ENCODE measurements around the gene PSMB5. TPM values are rescaled to one million over a fixed set of nuclear protein-coding genes. Genes with fewer than 3 reads are reported as not detected.

Gene PSMB5
- 200 to 224 TPM (median 203 TPM) in 3 replicates for total RNA-seq (2021)
- percentile 89 among the genes with signal in this experiment for Bru-seq, nascent RNA
- long read RNA-seq, experiment 1, transcript PSMB5-205 (4 exons, 1,117 nt) = minor isoform, 21 of 578 reads
- long read RNA-seq, experiment 1, transcript PSMB5-202 (3 exons, 1,294 nt) = major isoform, 523 of 578 reads
- long read RNA-seq, experiment 1, transcript PSMB5-206 (3 exons, 444 nt) = minor isoform, 6 of 578 reads
- long read RNA-seq, experiment 1, partial matches to known transcripts = 7 of 578 reads
- long read RNA-seq, experiment 1, other reads (novel, unspliced or antisense) = 17 of 578 reads
- long read RNA-seq, experiment 2, transcript PSMB5-206 (3 exons, 444 nt) = minor isoform, 6 of 347 reads
- long read RNA-seq, experiment 2, transcript PSMB5-202 (3 exons, 1,294 nt) = major isoform, 269 of 347 reads
- long read RNA-seq, experiment 2, partial matches to known transcripts = 18 of 347 reads
- long read RNA-seq, experiment 2, other reads (novel, unspliced or antisense) = 47 of 347 reads
- long read RNA-seq, experiment 3, transcript PSMB5-205 (4 exons, 1,117 nt) = minor isoform, 74 of 1,685 reads
- long read RNA-seq, experiment 3, transcript PSMB5-203 (3 exons, 900 nt) = minor isoform, 12 of 1,685 reads
- long read RNA-seq, experiment 3, transcript PSMB5-202 (3 exons, 1,294 nt) = major isoform, 1,551 of 1,685 reads
- long read RNA-seq, experiment 3, transcript PSMB5-201 (3 exons, 796 nt) = minor isoform, 7 of 1,685 reads
- long read RNA-seq, experiment 3, partial matches to known transcripts = 1 of 1,685 reads
- long read RNA-seq, experiment 3, other reads (novel, unspliced or antisense) = 40 of 1,685 reads

DNA sequence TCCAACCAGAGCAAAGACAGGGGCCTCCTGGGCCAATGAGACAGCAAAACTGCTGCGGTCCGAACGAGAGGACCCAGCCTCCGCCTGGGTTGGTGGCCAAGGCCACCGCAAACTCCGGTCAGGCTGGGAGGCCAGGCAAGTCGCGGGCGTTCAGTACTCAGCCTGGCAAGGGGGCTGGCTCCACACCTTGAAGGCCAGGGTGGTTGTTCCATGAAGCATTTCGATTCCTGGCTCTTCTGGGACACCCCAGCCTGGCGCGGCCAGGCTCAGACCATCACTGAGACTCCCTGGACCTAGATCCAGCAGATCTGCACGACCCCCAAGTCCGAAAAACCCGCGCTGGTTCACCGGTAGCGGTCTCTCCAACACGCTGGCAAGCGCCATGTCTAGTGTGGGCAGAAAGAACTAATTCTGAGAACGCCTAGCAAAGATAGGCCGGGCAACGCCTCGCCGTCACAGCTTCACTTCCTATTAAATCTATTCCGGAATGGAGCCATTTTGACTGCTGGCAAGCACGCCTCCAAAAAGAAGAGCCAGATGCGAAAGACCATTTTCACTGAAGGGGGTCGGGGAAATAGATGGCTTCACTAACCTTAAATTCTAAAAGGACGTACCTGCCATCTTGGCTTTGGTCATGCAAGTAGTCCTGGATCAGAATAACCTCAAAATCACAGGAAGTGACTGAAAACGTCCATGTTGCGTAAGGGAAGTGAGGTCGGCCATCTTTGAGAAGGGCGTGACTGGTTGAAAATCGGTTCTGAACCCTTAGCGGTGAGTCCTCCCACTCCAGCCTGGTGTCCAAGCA is at the start of gene PSMB5:
TSS of gene PSMB5 (minus strand) at position 403 of the 805 bp plus-strand sequence. CDS start at position 384, 19 bp downstream.
- H3K9me3 Mint-ChIP-seq = no peaks in the 10 kb centered on the region
- TF ChIP-seq GABPB1 (CRISPR knock-in tag; IDR thresholded peaks at IDR 0.05) = peak; percentile 78
- TF ChIP-seq SMAD4 (CRISPR knock-in tag; IDR thresholded peaks at IDR 0.05) = peak; percentile 35; the same call in 1 of the 2 replicates
- TF ChIP-seq OVOL2 (CRISPR knock-in tag; IDR thresholded peaks at IDR 0.05; ENCODE audit: borderline replicate concordance) = no peak
- TF ChIP-seq ZNF263 (CRISPR knock-in tag; IDR thresholded peaks at IDR 0.05; ENCODE audit: low read depth) = peak; percentile 57; the same call in 1 of the 2 replicates
- peak; percentile 94; the same call in 1 of the 2 replicates for TF ChIP-seq NFE2L1 (CRISPR knock-in tag; IDR thresholded peaks at IDR 0.05)
- 0 out of 2 replicates have a peak, but pooled peaks have one; percentile 9 for TF ChIP-seq ZNF232 (CRISPR knock-in tag; IDR thresholded peaks at IDR 0.05)
- TF ChIP-seq CREM (CRISPR knock-in tag; IDR thresholded peaks at IDR 0.05) = 0 out of 2 replicates have a peak, but pooled peaks have one; percentile 34
- TF ChIP-seq, protein P1, sequence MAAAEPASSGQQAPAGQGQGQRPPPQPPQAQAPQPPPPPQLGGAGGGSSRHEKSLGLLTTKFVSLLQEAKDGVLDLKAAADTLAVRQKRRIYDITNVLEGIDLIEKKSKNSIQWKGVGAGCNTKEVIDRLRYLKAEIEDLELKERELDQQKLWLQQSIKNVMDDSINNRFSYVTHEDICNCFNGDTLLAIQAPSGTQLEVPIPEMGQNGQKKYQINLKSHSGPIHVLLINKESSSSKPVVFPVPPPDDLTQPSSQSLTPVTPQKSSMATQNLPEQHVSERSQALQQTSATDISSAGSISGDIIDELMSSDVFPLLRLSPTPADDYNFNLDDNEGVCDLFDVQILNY (CRISPR knock-in tag; IDR thresholded peaks at IDR 0.05) = peak; percentile 18; the same call in 1 of the 2 replicates
- TF ChIP-seq, protein P2, sequence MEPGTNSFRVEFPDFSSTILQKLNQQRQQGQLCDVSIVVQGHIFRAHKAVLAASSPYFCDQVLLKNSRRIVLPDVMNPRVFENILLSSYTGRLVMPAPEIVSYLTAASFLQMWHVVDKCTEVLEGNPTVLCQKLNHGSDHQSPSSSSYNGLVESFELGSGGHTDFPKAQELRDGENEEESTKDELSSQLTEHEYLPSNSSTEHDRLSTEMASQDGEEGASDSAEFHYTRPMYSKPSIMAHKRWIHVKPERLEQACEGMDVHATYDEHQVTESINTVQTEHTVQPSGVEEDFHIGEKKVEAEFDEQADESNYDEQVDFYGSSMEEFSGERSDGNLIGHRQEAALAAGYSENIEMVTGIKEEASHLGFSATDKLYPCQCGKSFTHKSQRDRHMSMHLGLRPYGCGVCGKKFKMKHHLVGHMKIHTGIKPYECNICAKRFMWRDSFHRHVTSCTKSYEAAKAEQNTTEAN (CRISPR knock-in tag; IDR thresholded peaks at IDR 0.05) = no peak
- TF ChIP-seq, protein P3, sequence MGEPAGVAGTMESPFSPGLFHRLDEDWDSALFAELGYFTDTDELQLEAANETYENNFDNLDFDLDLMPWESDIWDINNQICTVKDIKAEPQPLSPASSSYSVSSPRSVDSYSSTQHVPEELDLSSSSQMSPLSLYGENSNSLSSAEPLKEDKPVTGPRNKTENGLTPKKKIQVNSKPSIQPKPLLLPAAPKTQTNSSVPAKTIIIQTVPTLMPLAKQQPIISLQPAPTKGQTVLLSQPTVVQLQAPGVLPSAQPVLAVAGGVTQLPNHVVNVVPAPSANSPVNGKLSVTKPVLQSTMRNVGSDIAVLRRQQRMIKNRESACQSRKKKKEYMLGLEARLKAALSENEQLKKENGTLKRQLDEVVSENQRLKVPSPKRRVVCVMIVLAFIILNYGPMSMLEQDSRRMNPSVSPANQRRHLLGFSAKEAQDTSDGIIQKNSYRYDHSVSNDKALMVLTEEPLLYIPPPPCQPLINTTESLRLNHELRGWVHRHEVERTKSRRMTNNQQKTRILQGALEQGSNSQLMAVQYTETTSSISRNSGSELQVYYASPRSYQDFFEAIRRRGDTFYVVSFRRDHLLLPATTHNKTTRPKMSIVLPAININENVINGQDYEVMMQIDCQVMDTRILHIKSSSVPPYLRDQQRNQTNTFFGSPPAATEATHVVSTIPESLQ (CRISPR knock-in tag; IDR thresholded peaks at IDR 0.05) = no peak
- TF ChIP-seq, protein P4, sequence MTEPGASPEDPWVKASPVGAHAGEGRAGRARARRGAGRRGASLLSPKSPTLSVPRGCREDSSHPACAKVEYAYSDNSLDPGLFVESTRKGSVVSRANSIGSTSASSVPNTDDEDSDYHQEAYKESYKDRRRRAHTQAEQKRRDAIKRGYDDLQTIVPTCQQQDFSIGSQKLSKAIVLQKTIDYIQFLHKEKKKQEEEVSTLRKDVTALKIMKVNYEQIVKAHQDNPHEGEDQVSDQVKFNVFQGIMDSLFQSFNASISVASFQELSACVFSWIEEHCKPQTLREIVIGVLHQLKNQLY (CRISPR knock-in tag; IDR thresholded peaks at IDR 0.05) = no peak
- no peak for TF ChIP-seq RELA (CRISPR knock-in tag; IDR thresholded peaks at IDR 0.05; ENCODE audit: borderline replicate concordance)
- 0 out of 2 replicates have a peak, but pooled peaks have one; percentile 51 for TF ChIP-seq TEAD1 (CRISPR knock-in tag; IDR thresholded peaks at IDR 0.05)
- TF ChIP-seq, protein P5, sequence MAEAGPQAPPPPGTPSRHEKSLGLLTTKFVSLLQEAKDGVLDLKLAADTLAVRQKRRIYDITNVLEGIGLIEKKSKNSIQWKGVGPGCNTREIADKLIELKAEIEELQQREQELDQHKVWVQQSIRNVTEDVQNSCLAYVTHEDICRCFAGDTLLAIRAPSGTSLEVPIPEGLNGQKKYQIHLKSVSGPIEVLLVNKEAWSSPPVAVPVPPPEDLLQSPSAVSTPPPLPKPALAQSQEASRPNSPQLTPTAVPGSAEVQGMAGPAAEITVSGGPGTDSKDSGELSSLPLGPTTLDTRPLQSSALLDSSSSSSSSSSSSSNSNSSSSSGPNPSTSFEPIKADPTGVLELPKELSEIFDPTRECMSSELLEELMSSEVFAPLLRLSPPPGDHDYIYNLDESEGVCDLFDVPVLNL (CRISPR knock-in tag; IDR thresholded peaks at IDR 0.05; ENCODE audit: borderline replicate concordance, low read depth) = no peak
- TF ChIP-seq, protein P6, sequence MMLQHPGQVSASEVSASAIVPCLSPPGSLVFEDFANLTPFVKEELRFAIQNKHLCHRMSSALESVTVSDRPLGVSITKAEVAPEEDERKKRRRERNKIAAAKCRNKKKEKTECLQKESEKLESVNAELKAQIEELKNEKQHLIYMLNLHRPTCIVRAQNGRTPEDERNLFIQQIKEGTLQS (CRISPR knock-in tag; conservative IDR thresholded peaks at IDR 0.05) = no peak
- TF ChIP-seq MYBL2 (CRISPR knock-in tag; IDR thresholded peaks at IDR 0.05) = peak; percentile 43; the same call in 1 of the 2 replicates
- peak; percentile 52; the same call in 1 of the 2 replicates for TF ChIP-seq SP1 (CRISPR knock-in tag; conservative IDR thresholded peaks at IDR 0.05)
- H3K4me3 Mint-ChIP-seq = peak within 1 kb of the TSS; percentile 96
- H3K36me3 Mint-ChIP-seq = peaks cover 33% of the 10 kb centered on the region
- POLR2A ChIA-PET = interaction anchor here (0.6 to 2.0 kb wide), 3 partner anchors 23 to 52 kb away, joined by 3 to 4 read pairs (median 3); partner anchors contain the start of gene AJUBA
- peak within 1 kb of the TSS; percentile 100 for H3K27ac Mint-ChIP-seq
- DNase-seq (ENCODE audit: low spot score) = peak; percentile 84
- H3K27me3 Mint-ChIP-seq (ENCODE audit: low read depth) = no peaks in the 10 kb centered on the region
- CTCF ChIA-PET = interaction anchor here (0.5 to 1.4 kb wide), 4 partner anchors 18 to 214 kb away, joined by 3 to 9 read pairs (median 4); no protein-coding TSS in a partner anchor
- peak; percentile 94 for ATAC-seq
- H3K4me1 Mint-ChIP-seq = peaks cover 14% of the 10 kb centered on the region
